ENCODE data around the gene GNB1. TPM values are rescaled to one million over a fixed set of nuclear protein-coding genes. Genes with fewer than 3 reads are reported as not detected.

Gene GNB1
- polyA plus RNA-seq, 3 donors = 278 to 310 (median 280) TPM

GRCh38 chr1:1926886-1927660 is 36.2 kb upstream of the GNB1 start:
- DNase-seq (ENCODE audit: extremely low read depth in 1 of 11, low read depth in 9 of 11, low spot score in 4 of 11) = no peak

DNA sequence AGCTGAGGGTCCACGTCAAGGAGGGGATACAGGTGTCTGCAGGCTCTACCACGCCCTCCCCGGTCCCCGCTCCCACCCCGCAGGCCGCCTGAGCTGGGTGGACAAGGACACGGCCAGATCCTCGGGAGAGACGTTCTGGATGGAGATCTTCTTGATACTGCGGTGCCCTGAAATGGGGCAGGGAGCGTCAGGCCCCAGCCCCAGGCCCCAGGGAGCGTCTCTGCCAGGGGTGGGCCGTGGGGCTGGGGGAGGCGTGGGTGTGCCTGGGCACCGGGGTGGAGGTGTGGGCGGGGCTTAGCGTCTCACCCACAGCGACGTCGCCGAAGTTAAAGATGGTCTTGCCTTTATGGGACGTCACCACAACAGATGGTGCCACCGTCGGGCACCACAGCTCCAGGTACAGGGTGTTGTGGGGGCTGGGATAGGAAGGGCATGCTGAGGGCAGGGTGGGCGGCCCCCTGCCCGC is 35.5 kb upstream of the GNB1 start:
- DNase-seq (ENCODE audit: extremely low read depth in 1 of 11, low read depth in 9 of 11, low spot score in 4 of 11) = no peak

DNA sequence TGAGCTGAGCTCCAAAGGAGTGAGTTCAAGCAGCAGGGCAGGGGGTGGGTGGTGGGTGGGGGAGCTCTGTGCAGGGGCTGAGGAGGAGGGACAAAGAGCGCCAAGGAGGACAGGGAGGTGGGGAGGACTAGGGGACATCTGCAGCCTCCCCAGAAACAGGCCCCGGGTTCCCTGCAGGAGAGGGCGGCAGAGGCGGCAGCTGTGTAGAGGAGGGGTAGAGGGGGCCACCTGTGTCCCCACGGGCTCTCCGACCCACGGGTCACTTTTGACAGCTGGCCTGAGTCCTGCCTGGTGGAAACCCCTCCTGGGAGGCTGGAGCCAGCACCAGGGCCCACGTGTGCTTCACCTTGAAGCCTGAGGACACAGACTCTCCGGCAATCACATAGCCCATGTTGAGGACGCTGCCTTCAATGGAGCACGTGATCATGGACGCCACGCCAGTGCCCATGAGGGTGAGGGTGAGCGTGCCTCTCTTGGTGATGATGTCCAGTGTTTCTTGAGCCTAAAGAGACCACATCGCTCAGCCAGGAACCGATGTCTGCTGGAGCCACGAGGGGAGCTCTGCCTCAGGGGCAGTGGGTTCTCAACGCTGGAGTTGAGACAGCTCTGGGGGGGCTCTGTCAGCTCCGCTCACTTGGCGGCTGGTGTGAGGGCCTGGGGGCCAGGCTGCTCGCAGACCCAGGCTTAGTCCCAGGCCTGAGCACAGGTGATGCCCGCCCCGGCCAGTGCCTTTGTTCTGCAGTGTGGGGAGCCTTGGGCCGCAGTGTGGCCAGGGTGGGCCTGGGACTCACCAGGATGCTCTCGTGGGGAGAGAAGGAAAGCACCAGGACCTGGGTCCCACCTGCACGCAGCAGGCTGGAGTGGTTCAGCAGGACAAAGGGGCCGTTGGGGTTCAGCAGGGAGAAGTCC is 34.8 kb upstream of the GNB1 start:
- no peak for DNase-seq (ENCODE audit: extremely low read depth in 1 of 11, low read depth in 9 of 11, low spot score in 4 of 11)

- no peak for DNase-seq (ENCODE audit: extremely low read depth in 1 of 11, low read depth in 9 of 11, low spot score in 4 of 11)
Observed at GRCh38 chr1:1924849-1925248, 34.0 kb upstream of the GNB1 start.

GRCh38 chr1:1924386-1924785 is 33.5 kb upstream of the GNB1 start:
- no peak for DNase-seq (ENCODE audit: extremely low read depth in 1 of 11, low read depth in 9 of 11, low spot score in 4 of 11)

DNA sequence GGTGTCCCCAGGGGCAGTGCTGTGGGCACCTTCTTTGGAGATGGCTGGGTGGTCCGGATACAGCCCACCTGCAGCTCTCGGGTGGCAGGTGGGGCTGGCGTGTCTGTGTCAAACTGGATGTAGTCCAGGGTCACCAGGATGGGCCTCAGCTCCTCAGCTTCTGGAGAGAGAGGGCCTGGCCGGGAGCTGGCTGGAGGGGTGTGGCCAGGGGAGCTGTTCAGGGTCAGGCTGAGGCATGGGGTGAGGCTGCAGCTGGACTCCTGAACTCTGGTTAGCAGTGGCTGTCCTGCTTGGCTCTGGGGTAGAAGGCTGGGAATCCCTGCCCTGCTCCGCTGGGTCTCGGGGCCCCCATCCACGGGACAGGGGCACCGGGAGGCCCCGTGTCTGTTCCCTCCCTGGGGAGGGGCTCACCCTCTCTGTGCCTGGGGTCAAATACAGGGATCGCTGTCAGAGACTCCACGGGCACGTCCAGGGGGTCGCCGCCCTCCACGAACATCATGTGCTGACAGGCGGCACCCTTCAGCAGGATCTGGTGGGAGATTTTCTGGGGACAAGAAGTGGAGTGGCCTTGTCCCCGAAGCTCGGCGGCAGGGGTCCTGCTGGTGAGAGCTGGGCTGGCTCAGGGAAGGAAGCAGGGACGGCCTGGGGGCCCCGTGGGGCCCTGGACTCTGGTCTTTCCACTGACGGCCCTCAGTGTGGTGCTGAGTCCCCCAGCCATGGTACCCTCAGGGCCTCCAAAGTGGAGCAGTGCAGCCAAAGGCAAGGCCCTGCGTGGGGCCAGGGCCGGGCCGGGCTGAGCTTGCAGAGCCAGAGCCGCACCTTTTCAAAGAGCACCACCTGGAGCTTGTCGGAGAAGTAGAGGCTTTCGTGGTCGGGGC is 32.3 kb upstream of the GNB1 start:
- no peak for DNase-seq (ENCODE audit: extremely low read depth in 1 of 11, low read depth in 9 of 11, low spot score in 4 of 11)

GRCh38 chr1:1922702-1922955 is 31.7 kb upstream of the GNB1 start:
- no peak for DNase-seq (ENCODE audit: extremely low read depth in 1 of 11, low read depth in 9 of 11, low spot score in 4 of 11)

GRCh38 chr1:1921901-1922701 is 31.2 kb upstream of the GNB1 start:
- no peak for DNase-seq (ENCODE audit: extremely low read depth in 1 of 11, low read depth in 9 of 11, low spot score in 4 of 11)

DNA sequence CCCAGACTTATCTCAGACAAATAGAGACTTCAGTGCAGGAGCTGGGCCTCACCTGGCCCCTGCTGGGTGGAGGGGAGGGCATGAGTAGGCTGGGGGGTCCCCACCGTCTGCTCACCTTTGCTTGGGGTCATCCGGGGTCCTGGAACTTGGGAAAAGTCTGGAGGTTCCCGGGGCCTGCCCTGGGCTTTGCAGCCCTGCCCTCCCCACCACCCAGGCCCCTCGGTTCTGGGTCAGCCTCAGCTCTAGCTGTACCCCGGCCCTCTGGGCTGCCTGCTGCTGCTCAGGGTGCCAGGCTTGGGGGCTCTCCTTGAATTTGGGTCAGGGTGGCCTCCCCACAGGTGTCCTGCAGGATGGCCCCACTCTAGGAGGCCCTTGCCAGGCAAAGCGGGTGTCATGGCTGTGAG is 30.6 kb upstream of the GNB1 start:
- DNase-seq (ENCODE audit: extremely low read depth in 1 of 11, low read depth in 9 of 11, low spot score in 4 of 11) = no peak

- no peak for DNase-seq (ENCODE audit: extremely low read depth in 1 of 11, low read depth in 9 of 11, low spot score in 4 of 11)
Observed at GRCh38 chr1:1920608-1921458, 29.9 kb upstream of the GNB1 start.

- no peak for DNase-seq (ENCODE audit: extremely low read depth in 1 of 11, low read depth in 9 of 11, low spot score in 4 of 11)
Observed at GRCh38 chr1:1920057-1920607, 29.2 kb upstream of the GNB1 start.

- DNase-seq (ENCODE audit: extremely low read depth in 1 of 11, low read depth in 9 of 11, low spot score in 4 of 11) = peak; percentile 88 to 96 (median 95)
Observed at GRCh38 chr1:1919304-1920056, 28.6 kb upstream of the GNB1 start.

GRCh38 chr1:1918901-1919303 is 28.0 kb upstream of the GNB1 start, which contains the start of gene TMEM52:
TMEM52 (minus strand) TSS chr1:1919279; CDS start chr1:1919265, 14 bp downstream.
- peak in 1 of 11 donors; percentile 50 for DNase-seq (ENCODE audit: extremely low read depth in 1 of 11, low read depth in 9 of 11, low spot score in 4 of 11)

- no peak for DNase-seq (ENCODE audit: extremely low read depth in 1 of 11, low read depth in 9 of 11, low spot score in 4 of 11)
Observed at GRCh38 chr1:1917995-1918900, 27.4 kb upstream of the GNB1 start.

DNA sequence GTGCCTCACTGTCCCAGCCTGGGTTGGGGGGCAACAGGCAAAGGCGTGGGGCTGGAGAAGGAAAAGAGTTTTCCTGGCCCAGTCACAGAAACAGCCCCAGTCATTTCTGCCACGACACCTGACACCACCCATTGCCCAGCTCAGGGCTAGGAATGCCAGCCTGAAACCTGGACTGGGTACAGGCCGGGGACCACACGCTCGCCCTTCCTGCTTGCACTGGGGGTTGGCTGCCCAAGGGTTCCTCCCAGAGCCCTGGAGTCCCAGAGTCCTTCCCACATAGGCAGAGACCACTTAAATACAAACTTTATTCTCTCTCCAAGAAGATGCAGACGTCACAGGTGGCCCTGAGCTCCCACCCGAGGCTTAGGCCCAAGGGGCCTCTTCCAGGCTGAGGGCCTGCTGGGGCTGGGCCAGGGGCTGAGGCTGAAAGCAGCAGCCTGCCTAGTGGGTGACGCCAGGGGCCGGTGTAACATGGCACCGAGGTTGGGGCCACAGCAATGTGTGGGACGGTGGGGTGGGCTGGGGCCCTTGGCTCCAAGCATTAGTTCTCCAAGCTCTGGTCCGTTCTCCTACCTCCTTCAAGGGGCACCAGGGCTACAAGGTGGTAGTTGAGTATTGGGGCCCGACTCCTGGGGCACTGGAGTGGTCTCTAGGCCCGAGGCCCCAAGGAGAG is 26.6 kb upstream of the GNB1 start:
- DNase-seq (ENCODE audit: extremely low read depth in 1 of 11, low read depth in 9 of 11, low spot score in 4 of 11) = no peak
